ENCODE results near the gene ADIRF. TPM values are rescaled to one million over a fixed set of nuclear protein-coding genes. Genes with fewer than 3 reads are reported as not detected.
"Not testable (repeated sequence)": the region's sequence is repeated elsewhere in the genome, so short reads cannot be mapped to it uniquely, and the experiment has no call there.

ADIRF gene
- total RNA-seq, 1 experiment from 2014 or later = 0.70 TPM

DNA sequence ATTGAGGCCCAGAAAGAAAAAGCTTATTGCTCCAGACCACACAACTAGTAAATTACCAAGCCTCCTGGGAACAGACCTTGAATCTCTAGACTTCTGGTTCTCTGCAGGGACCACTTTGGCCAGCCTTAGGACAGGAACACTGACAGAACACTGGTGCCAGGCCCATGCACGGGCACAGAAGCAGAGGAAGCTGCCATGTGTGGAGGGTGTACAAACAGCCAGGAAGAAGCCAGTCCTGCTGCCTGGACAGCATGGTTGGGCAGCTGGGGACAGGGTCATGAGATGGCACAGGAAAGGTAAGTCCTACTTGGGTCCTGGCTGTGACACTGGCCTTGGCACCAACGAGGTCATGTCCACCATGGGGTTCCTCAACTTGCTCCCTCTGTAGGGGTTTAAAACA, 30.0 kb upstream of the ADIRF start (continued):
- no peak for TF ChIP-seq AFF4 (CRISPR knock-in tag; IDR thresholded peaks at IDR 0.05; ENCODE audit: borderline replicate concordance)
- TF ChIP-seq FOXP1 (CRISPR knock-in tag; IDR thresholded peaks at IDR 0.05; ENCODE audit: borderline replicate concordance) = no peak

DNA sequence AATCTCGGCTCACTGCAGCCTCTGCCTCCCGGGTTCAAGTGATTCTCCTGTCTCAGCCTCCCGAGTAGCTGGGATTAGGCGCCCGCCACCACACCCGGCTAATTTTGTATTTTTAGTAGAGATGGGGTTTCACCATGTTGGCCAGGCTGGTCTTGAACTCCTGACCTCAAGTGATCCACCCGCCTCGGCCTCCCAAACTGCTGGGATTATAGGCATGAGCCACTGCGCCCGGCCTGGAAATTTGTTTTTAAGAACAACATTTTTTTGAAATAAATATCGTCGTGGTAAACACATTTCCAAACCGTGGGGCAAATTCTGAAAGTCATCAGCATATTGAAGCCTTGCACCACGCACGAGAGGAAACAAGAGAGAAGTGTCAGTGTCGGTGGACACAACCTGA, 28.2 kb upstream of the ADIRF start:
- not testable (repeated sequence) for H3K9me3 Mint-ChIP-seq; H3K27me3 Mint-ChIP-seq (ENCODE audit: low read depth); H3K36me3 Mint-ChIP-seq; H3K27ac Mint-ChIP-seq; ATAC-seq; H3K4me1 Mint-ChIP-seq; H3K4me3 Mint-ChIP-seq; DNase-seq (ENCODE audit: low spot score)
- ChIA-PET CTCF (interaction anchor here (0.6 to 13.1 kb wide), 24 partner anchors 14 to 348 kb away, joined by 3 to 462 read pairs (median 4); partner anchors contain the start of genes ADIRF, MMRN2 and SNCG), POLR2A (interaction anchor here (0.6 to 1.1 kb wide), 4 partner anchors 14 to 225 kb away, joined by 3 to 8 read pairs (median 4); no protein-coding TSS in a partner anchor)

GRCh38 chr10:86940677-86941076, 27.6 kb upstream of the ADIRF start:
- H3K4me1 Mint-ChIP-seq = peaks cover 9% of the 10 kb centered on the region
- no peak for TF ChIP-seq ELF4 (CRISPR knock-in tag; IDR thresholded peaks at IDR 0.05; ENCODE audit: low read depth)
- no peak for TF ChIP-seq ZNF121 (CRISPR knock-in tag; IDR thresholded peaks at IDR 0.05)
- TF ChIP-seq, protein P1, sequence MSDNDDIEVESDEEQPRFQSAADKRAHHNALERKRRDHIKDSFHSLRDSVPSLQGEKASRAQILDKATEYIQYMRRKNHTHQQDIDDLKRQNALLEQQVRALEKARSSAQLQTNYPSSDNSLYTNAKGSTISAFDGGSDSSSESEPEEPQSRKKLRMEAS (CRISPR knock-in tag; IDR thresholded peaks at IDR 0.05) = 0 out of 2 replicates have a peak, but pooled peaks have one; percentile 29
- TF ChIP-seq IRF1 (CRISPR knock-in tag; IDR thresholded peaks at IDR 0.05) = no peak
- H3K36me3 Mint-ChIP-seq = no peaks in the 10 kb centered on the region
- no peak overlapping the region for H3K4me3 Mint-ChIP-seq
- ATAC-seq (no peak), DNase-seq (ENCODE audit: low spot score) (peak; percentile 7)
- H3K27ac Mint-ChIP-seq = no peak overlapping the region
- H3K9me3 Mint-ChIP-seq = 0 out of 2 replicates have a peak, but pooled peaks cover 4% of the 10 kb centered on the region
- ChIA-PET CTCF (interaction anchor here (0.7 to 13.1 kb wide), 6 partner anchors 14 to 303 kb away, joined by 3 to 462 read pairs (median 4); partner anchors contain the start of genes ADIRF and SNCG), POLR2A (interaction anchor here (0.9 kb wide), 1 partner anchor 13 kb away, joined by 3 read pairs; no protein-coding TSS in a partner anchor)
- H3K27me3 Mint-ChIP-seq (ENCODE audit: low read depth) = no peaks in the 10 kb centered on the region; the same call in 1 of the 2 replicates

- DNase-seq (ENCODE audit: low spot score) (no peak), ATAC-seq (no peak)
- H3K36me3 Mint-ChIP-seq = no peaks in the 10 kb centered on the region
- ChIA-PET POLR2A (interaction anchor here (0.7 kb wide), 1 partner anchor 25 kb away, joined by 3 read pairs; no protein-coding TSS in a partner anchor), CTCF (interaction anchor here (2.0 to 13.1 kb wide), 3 partner anchors 14 to 248 kb away, joined by 5 to 462 read pairs (median 23); partner anchors contain the start of genes ADIRF and SNCG)
- 0 out of 2 replicates have a peak, but pooled peaks have one; percentile 46 for TF ChIP-seq ZNF121 (CRISPR knock-in tag; IDR thresholded peaks at IDR 0.05)
- no peak for TF ChIP-seq ZNF138 (CRISPR knock-in tag; conservative IDR thresholded peaks at IDR 0.05)
- H3K4me3 Mint-ChIP-seq = no peak overlapping the region
- no peak overlapping the region for H3K27ac Mint-ChIP-seq
- H3K9me3 Mint-ChIP-seq = no peaks in the 10 kb centered on the region
- H3K27me3 Mint-ChIP-seq (ENCODE audit: low read depth) = no peaks in the 10 kb centered on the region; the same call in 1 of the 2 replicates
- peaks cover 13% of the 10 kb centered on the region for H3K4me1 Mint-ChIP-seq
Observed at GRCh38 chr10:86941426-86941825, 26.9 kb upstream of the ADIRF start.

GRCh38 chr10:86941991-86942421, 26.3 kb upstream of the ADIRF start:
- Mint-ChIP-seq H3K4me3 (no peak overlapping the region), H3K9me3 (no peaks in the 10 kb centered on the region), H3K36me3 (no peaks in the 10 kb centered on the region), H3K4me1 (peaks cover 19% of the 10 kb centered on the region), H3K27ac (no peak overlapping the region), H3K27me3 (ENCODE audit: low read depth) (no peaks in the 10 kb centered on the region; the same call in 1 of the 2 replicates)
- ChIA-PET CTCF (interaction anchor here (2.0 to 13.1 kb wide), 3 partner anchors 13 to 248 kb away, joined by 5 to 462 read pairs (median 23); partner anchors contain the start of genes ADIRF and SNCG), POLR2A (no interaction called here)
- peak; percentile 9 for DNase-seq (ENCODE audit: low spot score)
- ATAC-seq = no peak
- no peak for TF ChIP-seq AFF4 (CRISPR knock-in tag; IDR thresholded peaks at IDR 0.05; ENCODE audit: borderline replicate concordance)
- TF ChIP-seq, protein P1 (CRISPR knock-in tag; IDR thresholded peaks at IDR 0.05) = no peak
- no peak for TF ChIP-seq GRHL2 (CRISPR knock-in tag; IDR thresholded peaks at IDR 0.05; ENCODE audit: insufficient replicate concordance, severe bottlenecking)
- TF ChIP-seq, protein P2, sequence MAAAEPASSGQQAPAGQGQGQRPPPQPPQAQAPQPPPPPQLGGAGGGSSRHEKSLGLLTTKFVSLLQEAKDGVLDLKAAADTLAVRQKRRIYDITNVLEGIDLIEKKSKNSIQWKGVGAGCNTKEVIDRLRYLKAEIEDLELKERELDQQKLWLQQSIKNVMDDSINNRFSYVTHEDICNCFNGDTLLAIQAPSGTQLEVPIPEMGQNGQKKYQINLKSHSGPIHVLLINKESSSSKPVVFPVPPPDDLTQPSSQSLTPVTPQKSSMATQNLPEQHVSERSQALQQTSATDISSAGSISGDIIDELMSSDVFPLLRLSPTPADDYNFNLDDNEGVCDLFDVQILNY (CRISPR knock-in tag; IDR thresholded peaks at IDR 0.05) = no peak
- TF ChIP-seq SP1 (CRISPR knock-in tag; conservative IDR thresholded peaks at IDR 0.05) = no peak

Data from WTC11 (cell line).